Suppressor macrophage treated with lipopolysaccharide for 4 hours (primary cell): ENCODE results near the gene CDS2.
A peak's percentile ranks its signal among the peaks of the same experiment; 100 is the strongest.

Experiments used
- DNase-seq: peaks from one replicate; pipeline ENCODE4 v3.0.0-alpha.2; 2020

The CDS2 gene

DNA sequence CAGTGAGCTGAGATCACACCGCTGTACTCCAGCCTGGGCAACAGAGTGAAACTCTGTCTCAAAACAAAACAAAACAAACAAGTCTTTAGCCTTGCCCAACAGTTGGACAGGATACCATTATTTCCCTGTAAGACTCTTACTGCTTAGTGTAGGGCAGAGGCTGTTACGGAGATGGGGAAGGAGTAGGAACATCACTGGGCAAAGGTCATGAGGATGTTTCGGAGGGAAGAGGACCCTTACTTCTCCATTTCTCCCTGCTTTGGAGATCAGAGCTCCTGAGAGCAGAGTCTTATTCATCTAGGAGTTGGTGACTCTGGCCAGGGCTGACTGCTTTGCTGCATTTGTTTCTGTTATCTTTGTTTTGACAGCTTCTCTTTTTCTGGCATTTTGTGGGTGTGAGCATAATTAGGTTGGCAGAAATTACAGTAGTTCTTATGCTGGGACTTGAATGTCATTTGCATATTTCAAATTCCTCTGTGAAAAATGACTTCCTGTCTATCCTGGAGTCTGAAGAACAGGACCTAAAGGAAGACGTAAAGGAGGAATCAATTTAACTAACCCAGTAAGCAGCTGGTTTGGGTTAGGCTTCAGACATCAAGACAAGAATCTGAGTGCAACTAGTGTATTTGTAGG lies 89.0 kb downstream of the CDS2 start:
- peak; percentile 56 for DNase-seq

DNA sequence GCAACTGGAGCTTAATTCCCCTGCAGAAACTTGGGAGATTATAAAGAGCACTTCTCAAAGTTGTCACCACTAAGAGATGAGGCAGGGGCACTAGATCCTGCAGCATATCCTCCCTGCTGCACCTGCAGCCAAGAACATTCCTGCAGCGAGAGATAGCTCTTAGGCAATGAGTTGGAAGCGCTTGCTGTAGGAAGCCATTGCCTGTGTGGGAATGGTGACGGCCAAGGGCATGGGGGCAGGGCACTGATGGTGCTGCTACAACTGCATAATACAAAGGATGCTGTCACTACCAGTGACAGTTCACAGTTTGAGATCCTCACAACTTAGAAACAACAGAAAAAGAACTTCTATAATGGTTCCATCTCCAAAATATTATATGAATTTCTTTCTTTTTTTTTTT lies 89.9 kb downstream of the CDS2 start:
- DNase-seq, result no peak

DNA sequence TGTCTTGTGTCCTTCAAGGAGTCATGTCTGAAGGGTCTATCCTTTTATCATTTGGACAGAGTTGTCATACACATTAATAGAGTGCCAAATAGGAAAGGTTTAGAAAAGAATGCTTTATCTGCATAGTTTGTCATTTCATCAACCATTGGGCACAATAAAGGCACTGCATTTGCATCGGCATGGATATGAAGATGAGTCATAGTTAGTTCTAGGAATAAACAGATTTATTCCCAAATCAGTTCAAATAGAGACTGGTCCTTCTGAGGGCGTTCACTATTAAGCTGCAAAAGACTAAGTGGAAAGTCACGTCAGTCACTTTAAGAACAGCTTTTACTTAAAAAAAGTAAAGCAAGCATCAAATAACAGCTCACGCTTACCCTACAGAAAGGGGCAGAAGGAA lies 90.8 kb downstream of the CDS2 start:
- no peak for DNase-seq

DNA sequence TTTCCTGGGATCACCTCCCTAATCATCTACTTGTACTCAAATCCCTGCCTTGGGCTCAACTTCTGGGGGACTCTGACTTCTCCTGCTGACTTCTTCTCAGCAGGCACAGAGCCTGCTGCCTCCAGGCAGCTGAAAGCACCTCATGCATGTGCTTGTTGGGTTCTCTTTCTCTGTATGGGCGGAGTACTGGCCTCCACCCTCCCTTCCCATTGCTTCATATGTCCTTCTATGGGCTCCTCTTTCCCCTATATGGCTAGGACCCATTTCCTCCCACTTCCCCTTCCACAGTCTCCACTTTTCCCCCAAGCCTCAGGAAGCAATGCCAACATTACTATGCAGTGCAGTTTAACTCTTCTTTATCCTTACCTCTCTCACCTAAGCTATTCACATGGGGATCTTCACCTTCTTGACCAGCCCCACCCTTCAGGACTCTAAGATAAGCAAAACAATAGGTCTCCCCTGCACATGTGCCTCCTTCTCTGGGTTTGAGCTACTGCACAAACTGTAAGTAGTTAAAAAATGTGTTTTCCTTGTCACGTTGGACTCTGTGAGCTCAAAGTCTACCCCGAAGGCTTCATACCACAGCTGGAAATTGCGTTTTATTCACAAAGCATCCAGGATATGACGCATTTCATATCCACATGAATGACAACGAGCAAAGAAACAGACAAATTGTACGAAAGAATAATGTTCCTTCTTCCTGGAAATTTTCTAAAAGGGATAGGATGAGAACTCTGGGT lies 93.7 kb downstream of the CDS2 start:
- no peak for DNase-seq

DNA sequence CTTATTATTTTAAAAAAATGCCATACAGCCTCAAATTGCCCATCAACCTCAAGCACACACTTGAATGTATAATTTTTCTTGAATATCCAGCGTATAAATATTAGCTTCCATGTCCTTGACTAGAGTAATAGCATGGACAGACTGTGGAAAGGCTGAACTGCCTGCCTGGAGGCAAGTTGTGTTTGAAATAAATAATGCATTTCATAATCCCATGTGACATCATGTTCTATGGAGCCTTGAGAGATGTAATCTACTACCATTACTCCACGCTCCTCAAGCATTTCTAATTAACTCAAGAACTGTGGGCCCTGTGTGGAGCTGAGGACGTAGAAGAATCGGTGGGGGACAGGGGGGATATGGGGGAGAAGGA lies 94.2 kb downstream of the CDS2 start:
- DNase-seq, result no peak

DNA sequence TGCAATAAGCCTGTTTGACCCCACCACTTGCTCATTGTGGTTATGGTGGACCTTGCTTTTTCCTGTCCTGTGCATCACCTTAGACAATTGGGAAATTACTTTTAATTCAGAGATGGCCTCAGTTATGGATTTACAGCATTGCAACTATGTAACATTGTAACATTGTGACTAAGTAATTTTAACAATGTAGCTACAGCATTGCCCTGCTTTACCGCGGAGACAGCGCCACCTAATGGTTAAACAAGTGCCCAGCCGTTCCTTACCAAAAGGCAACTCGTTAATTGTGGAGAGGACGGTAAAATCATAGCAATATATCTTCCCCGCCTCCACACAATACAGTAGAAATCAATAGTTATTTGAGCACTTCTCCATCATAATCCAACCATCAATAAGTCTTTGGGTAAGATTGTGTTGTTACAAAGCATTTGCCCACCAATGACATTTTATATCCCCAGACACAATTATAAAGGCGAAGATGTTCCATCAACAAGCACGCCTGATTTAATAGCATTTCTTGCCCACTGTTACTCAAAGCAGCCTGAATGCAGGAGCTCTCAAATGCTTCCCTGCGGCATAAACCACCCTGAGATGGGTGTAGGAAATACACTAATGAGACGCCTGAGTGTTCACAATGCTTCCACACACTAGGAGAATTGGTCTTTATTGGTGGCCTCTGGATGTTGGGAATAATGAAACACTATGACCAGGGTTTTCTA lies 96.3 kb downstream of the CDS2 start:
- DNase-seq, result peak; percentile 80

DNA sequence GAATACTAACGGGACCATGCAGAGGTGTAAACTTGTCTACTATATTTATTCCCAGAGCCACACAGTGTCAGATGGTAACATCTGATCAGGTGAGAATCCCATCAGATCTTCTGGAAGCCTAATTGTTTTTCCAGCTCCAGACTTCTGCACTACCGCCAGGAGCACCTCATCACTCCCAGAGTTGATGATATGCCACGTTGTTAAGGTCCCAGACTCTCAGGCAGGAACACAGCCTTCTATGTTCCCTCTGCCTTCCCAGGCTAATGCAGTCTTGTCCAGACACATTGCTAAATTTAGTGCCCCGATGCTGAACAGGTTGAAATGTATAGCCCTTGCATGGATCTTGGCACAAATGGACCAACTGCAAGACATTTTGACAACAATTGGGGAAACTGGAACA lies 103.7 kb downstream of the CDS2 start:
- no peak for DNase-seq

DNA sequence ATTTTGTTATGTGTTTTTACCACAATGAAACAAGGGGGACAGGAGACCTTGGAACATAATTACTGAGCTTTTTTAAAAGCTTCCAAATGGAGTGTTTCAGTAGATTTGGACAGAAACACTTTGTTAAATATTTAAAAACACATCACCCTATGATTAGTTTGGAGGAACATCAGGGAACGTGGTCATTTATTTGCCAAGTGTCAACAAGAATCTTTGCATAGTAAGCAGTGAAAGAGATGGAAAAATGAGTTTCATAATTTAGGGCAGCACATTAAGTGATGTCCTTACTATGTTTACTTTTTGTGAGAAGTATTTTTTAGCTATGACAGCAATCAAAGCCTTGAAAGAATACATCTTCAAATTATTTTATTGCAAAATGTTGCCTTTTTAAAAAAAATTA lies 107.3 kb downstream of the CDS2 start:
- no peak for DNase-seq

DNA sequence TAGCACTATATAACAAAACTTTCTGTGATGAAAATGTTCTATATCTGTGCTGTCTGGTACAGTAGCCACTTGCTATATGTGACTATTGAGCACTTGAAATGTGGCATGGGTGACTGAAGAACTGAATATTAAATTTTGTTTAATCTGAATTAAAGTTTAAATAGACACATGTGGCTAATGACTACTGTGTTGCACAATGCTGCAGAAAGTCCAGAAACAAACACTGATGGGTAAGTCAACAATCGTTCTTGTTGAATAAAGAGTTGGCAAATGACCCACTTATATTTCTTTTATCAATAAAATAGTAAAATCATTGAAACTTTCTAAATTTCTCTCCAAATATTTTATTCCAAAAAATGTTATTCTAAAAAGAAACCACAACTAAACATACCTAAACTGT lies 108.2 kb downstream of the CDS2 start:
- no peak for DNase-seq
